Neural cell (in vitro differentiated cells): Measurements from ENCODE around the gene AQP6. TPM values are rescaled to one million over a fixed set of nuclear protein-coding genes. Genes with fewer than 3 reads are reported as not detected.

Source experiments
- H2AFZ ChIP-seq: fragments of 200-600, 300-800 bp; sonication (generic), shearing (Covaris generic); 2 replicates; pipeline ENCODE4 v1.6.0; 2014; ENCODE audit warnings: low read depth, mild to moderate bottlenecking, antibody characterized with exemption, low read length, moderate library complexity
- H3F3A ChIP-seq: fragments of 200-600 bp; shearing (Covaris generic); 2 replicates; pipeline ENCODE4 v1.6.1; 2016; ENCODE audit warnings: mild to moderate bottlenecking, moderate library complexity, mixed read lengths, antibody characterized with exemption, low read length; ENCODE audit not compliant: insufficient read depth, poor library complexity, severe bottlenecking
- H3K27ac ChIP-seq: fragments of 200-600, 300-800 bp; sonication (generic), shearing (Covaris generic); 2 replicates; pipeline ENCODE4 v1.5.1; 2014; ENCODE audit warnings: mild to moderate bottlenecking, low read length, moderate library complexity
- H3K27me3 ChIP-seq: fragments of 300-800, 200-600 bp; sonication (generic), shearing (Covaris generic); 2 replicates; pipeline ENCODE4 v1.6.0; 2014; ENCODE audit warnings: mild to moderate bottlenecking, low read depth, low read length, moderate library complexity; ENCODE audit not compliant: insufficient read depth
- H3K36me3 ChIP-seq: fragments of 300-800, 200-600 bp; sonication (generic), shearing (Covaris generic); 2 replicates; pipeline ENCODE4 v1.5.1; 2014; ENCODE audit warnings: mild to moderate bottlenecking, antibody characterized with exemption, low read length, moderate library complexity; ENCODE audit not compliant: insufficient read depth
- H3K4me2 ChIP-seq: fragments of 300-800, 200-600 bp; sonication (generic), shearing (Covaris generic); 2 replicates; pipeline ENCODE4 v1.6.0; 2014; ENCODE audit warnings: mild to moderate bottlenecking, low read length
- H3K4me3 ChIP-seq: fragments of 300-800, 200-600 bp; sonication (generic), shearing (Covaris generic); 2 replicates; pipeline ENCODE4 v1.5.1; 2014; ENCODE audit warnings: mild to moderate bottlenecking, low read length, moderate library complexity
- H3K79me2 ChIP-seq: fragments of 200-600 bp; shearing (Covaris generic); replicated peaks from 2 replicates; pipeline ENCODE4 v1.6.0; 2014; ENCODE audit warnings: mild to moderate bottlenecking, low read length, moderate library complexity; ENCODE audit not compliant: insufficient read depth
- H3K9ac ChIP-seq: fragments of 300-800, 200-600 bp; sonication (generic), shearing (Covaris generic); 2 replicates; pipeline ENCODE4 v1.6.1; 2016; ENCODE audit warnings: mild to moderate bottlenecking, low read length, mixed read lengths
- H3K9me2 ChIP-seq: fragments of 200-600 bp; shearing (Covaris generic); 2 replicates; pipeline ENCODE4 v1.6.1; 2016; ENCODE audit warnings: mild to moderate bottlenecking, low read length, mixed read lengths; ENCODE audit not compliant: insufficient read depth
- H3K9me3 ChIP-seq: fragments of 200-600, 300-800 bp; sonication (generic), shearing (Covaris generic); 2 replicates; pipeline ENCODE4 v1.6.1; 2016; ENCODE audit warnings: mild to moderate bottlenecking, mixed run types, low read length, moderate library complexity, mixed read lengths
- H4K20me1 ChIP-seq: fragments of 200-600 bp; shearing (Covaris generic); 2 replicates; pipeline ENCODE4 v1.6.1; 2016; ENCODE audit warnings: mild to moderate bottlenecking, mixed run types; ENCODE audit not compliant: insufficient read depth
- EP300 ChIP-seq: fragments of 450-650 bp; conservative IDR thresholded peaks from 2 replicates; pipeline ENCODE4 v1.6.1; 2014; ENCODE audit warnings: antibody characterized with exemption, mild to moderate bottlenecking, moderate library complexity; ENCODE audit not compliant: poor library complexity, severe bottlenecking
- EZH2 ChIP-seq: fragments of 200-600, 300-800 bp; shearing (Covaris generic), sonication (generic); IDR thresholded peaks from 2 replicates; pipeline ENCODE4 v1.6.1; 2014; ENCODE audit warnings: antibody characterized with exemption, low read length, borderline replicate concordance, mild to moderate bottlenecking; ENCODE audit not compliant: insufficient read depth, poor library complexity, severe bottlenecking
- MXI1 ChIP-seq: fragments of 450-650 bp; conservative IDR thresholded peaks from 2 replicates; pipeline ENCODE4 v1.6.1; 2014; ENCODE audit warnings: antibody characterized with exemption, mild to moderate bottlenecking; ENCODE audit not compliant: poor library complexity, severe bottlenecking
- POLR2AphosphoS5 ChIP-seq: IDR thresholded peaks from 2 replicates; pipeline ENCODE4 v1.6.1; 2012
- RAD21 ChIP-seq: fragments of 450-650 bp; conservative IDR thresholded peaks from 2 replicates; pipeline ENCODE4 v1.6.1; 2014; ENCODE audit warnings: antibody characterized with exemption, mild to moderate bottlenecking, moderate library complexity
- SMC3 ChIP-seq: fragments of 450-650 bp; conservative IDR thresholded peaks from 2 replicates; pipeline ENCODE4 v1.6.1; 2014; ENCODE audit warnings: antibody characterized with exemption, mild to moderate bottlenecking, moderate library complexity; ENCODE audit not compliant: poor library complexity
- TAF1 ChIP-seq: IDR thresholded peaks from 2 replicates; pipeline ENCODE4 v1.6.1; 2012; ENCODE audit warnings: low read depth
- polyA plus RNA-seq: library from polyadenylated mRNA; depleted of rRNA; stranded (reverse); fragments of >200 nt; gene quantifications from 2 replicates; pipeline ENCODE4 v1.2.3, GENCODE V29; 2014
- TF ChIP-seq, protein P1 (sequence below): fragments of 450-650 bp; IDR thresholded peaks from 2 replicates; pipeline ENCODE4 v1.5.1; 2014; ENCODE audit warnings: antibody characterized with exemption, mild to moderate bottlenecking, moderate library complexity; ENCODE audit not compliant: poor library complexity, severe bottlenecking
- TF ChIP-seq, protein P2 (sequence below): IDR thresholded peaks from 2 replicates; pipeline ENCODE4 v1.6.1; 2012; ENCODE audit warnings: borderline replicate concordance

AQP6 gene
- polyA plus RNA-seq, 1 donor from 2014 or later, result not detected

DNA sequence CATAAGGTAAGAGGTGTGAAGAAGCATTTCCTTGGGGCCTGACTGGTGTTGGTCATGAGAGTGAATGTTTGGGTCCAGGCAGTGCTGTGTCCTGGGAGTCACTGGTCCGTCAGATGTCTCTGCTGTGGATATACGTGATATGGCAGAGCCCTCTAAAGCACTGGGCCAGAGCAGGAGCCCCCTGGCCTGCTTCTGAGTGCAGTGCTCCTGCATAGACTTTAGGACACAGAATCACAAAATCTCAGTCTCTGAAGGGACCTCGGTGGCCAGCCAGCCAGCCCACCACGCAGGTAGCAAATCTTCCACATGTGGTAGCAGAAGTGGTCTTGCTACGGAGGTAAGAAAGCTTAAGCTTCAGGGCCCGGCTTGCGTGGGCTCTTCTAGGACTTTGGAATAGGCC, 40.7 kb upstream of the AQP6 start:
- TF ChIP-seq EP300 (no peak), TAF1 (no peak), SMC3 (no peak), EZH2 (no peak), RAD21 (no peak), MXI1 (no peak), POLR2AphosphoS5 (no peak)
- TF ChIP-seq, protein P1, sequence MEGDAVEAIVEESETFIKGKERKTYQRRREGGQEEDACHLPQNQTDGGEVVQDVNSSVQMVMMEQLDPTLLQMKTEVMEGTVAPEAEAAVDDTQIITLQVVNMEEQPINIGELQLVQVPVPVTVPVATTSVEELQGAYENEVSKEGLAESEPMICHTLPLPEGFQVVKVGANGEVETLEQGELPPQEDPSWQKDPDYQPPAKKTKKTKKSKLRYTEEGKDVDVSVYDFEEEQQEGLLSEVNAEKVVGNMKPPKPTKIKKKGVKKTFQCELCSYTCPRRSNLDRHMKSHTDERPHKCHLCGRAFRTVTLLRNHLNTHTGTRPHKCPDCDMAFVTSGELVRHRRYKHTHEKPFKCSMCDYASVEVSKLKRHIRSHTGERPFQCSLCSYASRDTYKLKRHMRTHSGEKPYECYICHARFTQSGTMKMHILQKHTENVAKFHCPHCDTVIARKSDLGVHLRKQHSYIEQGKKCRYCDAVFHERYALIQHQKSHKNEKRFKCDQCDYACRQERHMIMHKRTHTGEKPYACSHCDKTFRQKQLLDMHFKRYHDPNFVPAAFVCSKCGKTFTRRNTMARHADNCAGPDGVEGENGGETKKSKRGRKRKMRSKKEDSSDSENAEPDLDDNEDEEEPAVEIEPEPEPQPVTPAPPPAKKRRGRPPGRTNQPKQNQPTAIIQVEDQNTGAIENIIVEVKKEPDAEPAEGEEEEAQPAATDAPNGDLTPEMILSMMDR, result no peak
- TF ChIP-seq, protein P2, sequence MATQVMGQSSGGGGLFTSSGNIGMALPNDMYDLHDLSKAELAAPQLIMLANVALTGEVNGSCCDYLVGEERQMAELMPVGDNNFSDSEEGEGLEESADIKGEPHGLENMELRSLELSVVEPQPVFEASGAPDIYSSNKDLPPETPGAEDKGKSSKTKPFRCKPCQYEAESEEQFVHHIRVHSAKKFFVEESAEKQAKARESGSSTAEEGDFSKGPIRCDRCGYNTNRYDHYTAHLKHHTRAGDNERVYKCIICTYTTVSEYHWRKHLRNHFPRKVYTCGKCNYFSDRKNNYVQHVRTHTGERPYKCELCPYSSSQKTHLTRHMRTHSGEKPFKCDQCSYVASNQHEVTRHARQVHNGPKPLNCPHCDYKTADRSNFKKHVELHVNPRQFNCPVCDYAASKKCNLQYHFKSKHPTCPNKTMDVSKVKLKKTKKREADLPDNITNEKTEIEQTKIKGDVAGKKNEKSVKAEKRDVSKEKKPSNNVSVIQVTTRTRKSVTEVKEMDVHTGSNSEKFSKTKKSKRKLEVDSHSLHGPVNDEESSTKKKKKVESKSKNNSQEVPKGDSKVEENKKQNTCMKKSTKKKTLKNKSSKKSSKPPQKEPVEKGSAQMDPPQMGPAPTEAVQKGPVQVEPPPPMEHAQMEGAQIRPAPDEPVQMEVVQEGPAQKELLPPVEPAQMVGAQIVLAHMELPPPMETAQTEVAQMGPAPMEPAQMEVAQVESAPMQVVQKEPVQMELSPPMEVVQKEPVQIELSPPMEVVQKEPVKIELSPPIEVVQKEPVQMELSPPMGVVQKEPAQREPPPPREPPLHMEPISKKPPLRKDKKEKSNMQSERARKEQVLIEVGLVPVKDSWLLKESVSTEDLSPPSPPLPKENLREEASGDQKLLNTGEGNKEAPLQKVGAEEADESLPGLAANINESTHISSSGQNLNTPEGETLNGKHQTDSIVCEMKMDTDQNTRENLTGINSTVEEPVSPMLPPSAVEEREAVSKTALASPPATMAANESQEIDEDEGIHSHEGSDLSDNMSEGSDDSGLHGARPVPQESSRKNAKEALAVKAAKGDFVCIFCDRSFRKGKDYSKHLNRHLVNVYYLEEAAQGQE, result no peak
- no peak overlapping the region for H2AFZ ChIP-seq
- no peaks in the 10 kb centered on the region for H3K9me3 ChIP-seq

DNA sequence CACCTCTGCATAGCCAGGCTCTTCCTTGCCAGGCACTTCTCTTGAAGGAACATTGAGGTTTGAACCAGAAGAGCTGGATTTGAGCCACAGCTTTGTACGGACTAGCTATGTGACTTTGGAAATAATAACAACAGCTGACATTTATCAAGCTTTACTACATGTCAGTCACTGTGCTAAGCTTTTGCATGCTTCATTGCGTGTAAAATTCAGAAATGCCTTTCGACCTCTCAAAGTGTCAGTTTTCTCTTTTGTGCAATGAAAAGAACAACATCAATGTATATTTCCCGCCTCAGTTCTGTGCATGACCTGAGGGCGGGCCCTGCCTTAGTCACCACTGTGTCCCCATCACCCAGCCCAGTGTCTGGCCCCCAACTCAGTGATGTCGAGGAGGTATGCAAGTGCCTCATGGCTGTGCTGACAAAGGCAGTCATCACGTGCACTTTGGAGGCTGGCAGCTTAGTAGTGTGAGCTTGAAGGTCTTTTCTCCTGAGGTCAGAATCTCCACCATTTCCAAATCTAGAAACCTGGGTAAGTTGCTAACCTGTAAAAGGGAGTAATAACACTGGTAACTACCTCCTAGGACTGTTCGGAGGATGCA, 40.1 kb upstream of the AQP6 start:
- Histone ChIP-seq H3F3A (no peaks in the 10 kb centered on the region), H4K20me1 (no peaks in the 10 kb centered on the region), H3K27me3 (no peaks in the 10 kb centered on the region), H3K36me3 (no peaks in the 10 kb centered on the region), H3K27ac (no peak overlapping the region), H2AFZ (no peak overlapping the region), H3K4me3 (no peak overlapping the region), H3K9ac (no peak overlapping the region), H3K79me2 (no peaks in the 10 kb centered on the region), H3K4me2 (no peak overlapping the region), H3K9me2 (no peaks in the 10 kb centered on the region), H3K9me3 (no peaks in the 10 kb centered on the region)
- TF ChIP-seq RAD21, result no peak
- no peak for TF ChIP-seq EP300
- no peak for TF ChIP-seq MXI1

More for the DNA sequence above, 40.7 kb upstream of the AQP6 start:
- Histone ChIP-seq H3K27me3 (no peaks in the 10 kb centered on the region), H3K9me2 (no peaks in the 10 kb centered on the region), H3K4me3 (no peak overlapping the region), H3F3A (no peaks in the 10 kb centered on the region), H3K36me3 (no peaks in the 10 kb centered on the region), H3K4me2 (no peak overlapping the region), H3K27ac (no peak overlapping the region), H4K20me1 (no peaks in the 10 kb centered on the region), H3K79me2 (no peaks in the 10 kb centered on the region), H3K9ac (no peak overlapping the region)
